ENCODE data around the gene TSFM. TPM values are rescaled to one million over a fixed set of nuclear protein-coding genes. Genes with fewer than 3 reads are reported as not detected.
A peak's percentile ranks its signal among the peaks of the same experiment; 100 is the strongest.

Gene TSFM
- total and polyA plus RNA-seq, 2 of the 13 experiments (the other 11 are each of a cell fraction or from before 2014, with no cell fraction given), result 29.8 to 68.3 TPM

GRCh38 chr12:57751788-57752667 is 30.6 kb upstream of the TSFM start, which contains the start of gene CDK4 (continued):
- TF ChIP-seq PRDM4 (CRISPR knock-in tag; IDR thresholded peaks at IDR 0.05; ENCODE audit: borderline replicate concordance) (peak; percentile 75; the same call in 1 of the 2 replicates), SMAD3 (CRISPR knock-in tag; IDR thresholded peaks at IDR 0.05) (peak; percentile 90), RARA (CRISPR knock-in tag; IDR thresholded peaks at IDR 0.05) (peak; percentile 16; the same call in 1 of the 2 replicates), ZFP37 (CRISPR knock-in tag; IDR thresholded peaks at IDR 0.05; ENCODE audit: borderline replicate concordance) (no peak; the same call in 1 of the 2 replicates), ZNF761 (CRISPR knock-in tag; conservative IDR thresholded peaks at IDR 0.05) (peak; percentile 85), ZEB1 (IDR thresholded peaks at IDR 0.05; ENCODE audit: insufficient replicate concordance, low read depth) (no peak), ZNF703 (CRISPR knock-in tag; IDR thresholded peaks at IDR 0.05; ENCODE audit: borderline replicate concordance) (0 out of 2 replicates have a peak, but pooled peaks have one; percentile 55), NAIF1 (CRISPR knock-in tag; IDR thresholded peaks at IDR 0.05; ENCODE audit: borderline replicate concordance) (no peak), ZNF503 (CRISPR knock-in tag; IDR thresholded peaks at IDR 0.05) (peak; percentile 71), PAX8 (CRISPR knock-in tag; IDR thresholded peaks at IDR 0.05; ENCODE audit: borderline replicate concordance) (no peak), TOE1 (CRISPR knock-in tag; IDR thresholded peaks at IDR 0.05) (peak; percentile 39; the same call in 1 of the 2 replicates), NKX3-1 (CRISPR knock-in tag; IDR thresholded peaks at IDR 0.05) (no peak), SATB2 (CRISPR knock-in tag; IDR thresholded peaks at IDR 0.05) (no peak), ZNF501 (CRISPR knock-in tag; IDR thresholded peaks at IDR 0.05) (peak; percentile 92), RFXAP (CRISPR knock-in tag; IDR thresholded peaks at IDR 0.05; ENCODE audit: borderline replicate concordance) (peak; percentile 99), ZNF792 (CRISPR knock-in tag; IDR thresholded peaks at IDR 0.05) (no peak; the same call in 1 of the 2 replicates), ZNF432 (CRISPR knock-in tag; IDR thresholded peaks at IDR 0.05; ENCODE audit: borderline replicate concordance) (no peak), STAT5B (CRISPR knock-in tag; IDR thresholded peaks at IDR 0.05) (0 out of 2 replicates have a peak, but pooled peaks have one; percentile 68), AHR (CRISPR knock-in tag; IDR thresholded peaks at IDR 0.05) (no peak), FOSL1 (CRISPR knock-in tag; IDR thresholded peaks at IDR 0.05; ENCODE audit: borderline replicate concordance) (peak; percentile 10; the same call in 1 of the 2 replicates), JUNB (CRISPR knock-in tag; IDR thresholded peaks at IDR 0.05; ENCODE audit: borderline replicate concordance) (no peak), IKZF5 (CRISPR knock-in tag; IDR thresholded peaks at IDR 0.05) (peak; percentile 95)
